ENCODE measurements around the gene PABPC1L2A.
"Not testable (repeated sequence)": the region's sequence is repeated elsewhere in the genome, so short reads cannot be mapped to it uniquely, and the experiment has no call there.

PABPC1L2A gene

GRCh38 chrX:73079024-73079562 is at the start of gene PABPC1L2A:
PABPC1L2A (minus strand) TSS chrX:73079512; CDS start chrX:73079386, 126 bp downstream.
- DNase-seq (ENCODE audit: low spot score); H3K36me3 Mint-ChIP-seq (ENCODE audit: low read depth); H3K27me3 Mint-ChIP-seq (ENCODE audit: low read depth); H3K9me3 Mint-ChIP-seq; H3K27ac Mint-ChIP-seq; H3K4me3 Mint-ChIP-seq; H3K4me1 Mint-ChIP-seq (ENCODE audit: low read depth): not testable (repeated sequence)

- peak overlapping the region; percentile 63 for H3K4me3 Mint-ChIP-seq
These were observed 48.5 kb upstream of the PABPC1L2A start for GRCh38 chrX:73127700-73128241.

GRCh38 chrX:73126240-73126639 is 46.9 kb upstream of the PABPC1L2A start:
- H3K36me3 Mint-ChIP-seq (ENCODE audit: low read depth), result no peaks in the 10 kb centered on the region
- H3K9me3 Mint-ChIP-seq, result no peaks in the 10 kb centered on the region
- H3K4me1 Mint-ChIP-seq (ENCODE audit: low read depth), result peaks cover 2% of the 10 kb centered on the region
- no peaks in the 10 kb centered on the region for H3K27me3 Mint-ChIP-seq (ENCODE audit: low read depth)
- no peak overlapping the region for H3K4me3 Mint-ChIP-seq
- no peak for DNase-seq (ENCODE audit: low spot score)
- H3K27ac Mint-ChIP-seq, result no peak overlapping the region

More at GRCh38 chrX:73127700-73128241, 48.5 kb upstream of the PABPC1L2A start:
- peaks cover 2% of the 10 kb centered on the region for H3K4me1 Mint-ChIP-seq (ENCODE audit: low read depth)
- H3K27me3 Mint-ChIP-seq (ENCODE audit: low read depth), result no peaks in the 10 kb centered on the region
- no peak overlapping the region for H3K27ac Mint-ChIP-seq
- H3K9me3 Mint-ChIP-seq, result no peaks in the 10 kb centered on the region
- no peaks in the 10 kb centered on the region for H3K36me3 Mint-ChIP-seq (ENCODE audit: low read depth)
- peak; percentile 4 for DNase-seq (ENCODE audit: low spot score)

DNA sequence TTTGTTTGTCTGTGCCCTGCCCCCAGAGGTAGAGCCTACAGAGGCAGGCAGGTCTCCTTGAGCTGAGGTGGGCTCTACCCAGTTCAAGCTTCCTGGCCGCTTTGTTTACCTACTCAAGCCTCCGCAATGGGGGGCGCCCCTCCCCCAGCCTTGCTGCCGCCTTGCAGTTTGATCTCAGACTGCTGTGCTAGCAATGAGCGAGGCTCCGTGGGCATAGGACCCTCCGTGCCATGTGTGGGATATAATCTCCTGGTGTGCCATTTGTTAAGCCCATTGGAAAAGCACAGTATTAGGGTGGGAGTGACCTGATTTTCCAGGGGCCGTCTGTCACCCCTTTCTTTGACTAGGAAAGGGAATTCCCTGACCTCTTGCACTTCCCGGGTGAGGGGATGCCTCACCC is 20.2 kb upstream of the PABPC1L2A start:
- not testable (repeated sequence) for H3K27ac Mint-ChIP-seq; DNase-seq (ENCODE audit: low spot score); H3K4me3 Mint-ChIP-seq; H3K4me1 Mint-ChIP-seq (ENCODE audit: low read depth); H3K36me3 Mint-ChIP-seq (ENCODE audit: low read depth); H3K27me3 Mint-ChIP-seq (ENCODE audit: low read depth); H3K9me3 Mint-ChIP-seq

DNA sequence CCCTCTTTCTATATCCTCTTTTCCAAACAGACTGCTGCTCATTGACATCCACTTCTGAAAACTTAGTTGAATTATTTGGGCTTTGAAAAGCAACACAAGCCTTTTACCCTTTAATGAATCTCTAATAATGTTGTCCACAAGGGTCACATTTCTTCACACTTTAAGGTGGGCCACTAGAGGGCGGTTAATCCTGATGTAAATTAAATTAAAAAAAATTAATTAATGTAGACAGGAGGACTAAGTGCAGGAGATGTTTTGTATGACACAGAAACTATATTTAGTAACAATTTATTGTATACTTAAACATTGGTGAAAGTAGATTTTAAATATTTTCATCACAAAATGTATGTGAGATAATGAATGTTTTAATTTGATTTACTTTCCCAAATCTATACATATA is 7.5 kb upstream of the PABPC1L2A start:
- not testable (repeated sequence) for H3K4me1 Mint-ChIP-seq (ENCODE audit: low read depth); DNase-seq (ENCODE audit: low spot score); H3K27me3 Mint-ChIP-seq (ENCODE audit: low read depth); H3K9me3 Mint-ChIP-seq; H3K4me3 Mint-ChIP-seq; H3K36me3 Mint-ChIP-seq (ENCODE audit: low read depth); H3K27ac Mint-ChIP-seq

- not testable (repeated sequence) for DNase-seq (ENCODE audit: low spot score); H3K27me3 Mint-ChIP-seq (ENCODE audit: low read depth); H3K4me3 Mint-ChIP-seq; H3K27ac Mint-ChIP-seq; H3K4me1 Mint-ChIP-seq (ENCODE audit: low read depth); H3K9me3 Mint-ChIP-seq; H3K36me3 Mint-ChIP-seq (ENCODE audit: low read depth)
These were observed 572 bp upstream of the PABPC1L2A start for GRCh38 chrX:73079884-73080283.

- not testable (repeated sequence) for H3K4me1 Mint-ChIP-seq (ENCODE audit: low read depth); H3K27ac Mint-ChIP-seq; H3K27me3 Mint-ChIP-seq (ENCODE audit: low read depth); DNase-seq (ENCODE audit: low spot score); H3K4me3 Mint-ChIP-seq; H3K9me3 Mint-ChIP-seq; H3K36me3 Mint-ChIP-seq (ENCODE audit: low read depth)
These were observed 715 bp downstream of the PABPC1L2A start for GRCh38 chrX:73078597-73078996.

- Mint-ChIP-seq H3K27ac (no peak overlapping the region), H3K27me3 (ENCODE audit: low read depth) (peaks cover 9% of the 10 kb centered on the region), H3K36me3 (ENCODE audit: low read depth) (no peaks in the 10 kb centered on the region), H3K9me3 (no peaks in the 10 kb centered on the region), H3K4me3 (no peak overlapping the region), H3K4me1 (ENCODE audit: low read depth) (no peaks in the 10 kb centered on the region)
- DNase-seq (ENCODE audit: low spot score), result no peak
These were observed 2.5 kb downstream of the PABPC1L2A start for GRCh38 chrX:73076838-73077237.

- Mint-ChIP-seq H3K27ac (no peak overlapping the region), H3K27me3 (ENCODE audit: low read depth) (no peaks in the 10 kb centered on the region), H3K9me3 (peaks cover 4% of the 10 kb centered on the region), H3K4me3 (no peak overlapping the region), H3K4me1 (ENCODE audit: low read depth) (no peaks in the 10 kb centered on the region), H3K36me3 (ENCODE audit: low read depth) (no peaks in the 10 kb centered on the region)
- no peak for DNase-seq (ENCODE audit: low spot score)
These were observed 9.8 kb downstream of the PABPC1L2A start for GRCh38 chrX:73069365-73070035.

DNA sequence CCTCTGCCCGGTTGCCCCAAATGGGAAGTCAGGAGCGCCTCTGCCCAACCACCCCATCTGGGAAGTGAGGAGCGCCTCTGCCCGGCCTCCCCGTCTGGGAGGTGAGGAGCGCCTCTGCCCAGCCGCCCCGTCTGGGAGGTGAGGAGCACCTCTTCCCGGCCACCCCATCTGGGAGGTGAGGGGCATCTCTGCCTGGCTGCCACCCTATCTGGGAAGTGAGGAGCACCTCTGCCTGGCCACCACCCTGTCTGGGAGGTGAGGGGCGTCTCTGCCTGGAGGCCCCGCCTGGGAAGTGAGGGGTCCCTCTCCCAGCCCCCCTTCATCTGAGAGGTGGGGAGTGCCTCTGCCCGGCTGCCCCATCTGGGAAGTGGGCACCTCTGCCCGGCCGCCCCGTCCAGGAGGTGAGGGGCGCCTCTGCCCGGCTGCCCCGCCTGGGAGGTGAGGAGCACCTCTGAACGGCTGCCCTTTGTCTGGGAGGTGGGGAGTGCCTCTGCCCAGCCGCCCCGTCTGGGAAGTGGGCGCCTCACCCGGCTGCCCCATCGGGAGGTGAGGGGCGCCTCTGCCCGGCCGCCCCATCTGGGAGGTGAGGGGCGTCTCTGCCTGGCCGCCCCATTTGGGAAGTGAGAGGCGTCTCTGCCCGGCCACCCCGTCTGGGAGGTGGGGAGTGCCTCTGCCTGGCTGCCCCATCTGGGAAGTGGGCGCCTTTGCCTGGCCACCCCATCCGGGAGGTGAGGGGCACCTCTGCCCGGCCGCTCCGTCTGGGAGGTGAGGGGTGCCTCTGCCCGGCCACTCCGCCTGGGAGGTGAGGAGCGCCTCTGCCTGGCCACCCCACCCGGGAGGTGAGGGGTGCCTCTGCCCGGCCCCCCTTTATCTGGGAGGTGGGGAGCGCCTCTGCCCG is 10.6 kb downstream of the PABPC1L2A start:
- no peaks in the 10 kb centered on the region for H3K36me3 Mint-ChIP-seq (ENCODE audit: low read depth)
- no peak overlapping the region for H3K27ac Mint-ChIP-seq
- H3K27me3 Mint-ChIP-seq (ENCODE audit: low read depth), result no peaks in the 10 kb centered on the region
- H3K4me3 Mint-ChIP-seq, result no peak overlapping the region
- peaks cover 4% of the 10 kb centered on the region for H3K9me3 Mint-ChIP-seq
- H3K4me1 Mint-ChIP-seq (ENCODE audit: low read depth), result no peaks in the 10 kb centered on the region
- DNase-seq (ENCODE audit: low spot score), result no peak

- not testable (repeated sequence) for H3K4me1 Mint-ChIP-seq (ENCODE audit: low read depth); H3K27ac Mint-ChIP-seq; H3K27me3 Mint-ChIP-seq (ENCODE audit: low read depth); DNase-seq (ENCODE audit: low spot score); H3K36me3 Mint-ChIP-seq (ENCODE audit: low read depth); H3K4me3 Mint-ChIP-seq; H3K9me3 Mint-ChIP-seq
These were observed 11.4 kb downstream of the PABPC1L2A start for GRCh38 chrX:73067761-73068466.

DNA sequence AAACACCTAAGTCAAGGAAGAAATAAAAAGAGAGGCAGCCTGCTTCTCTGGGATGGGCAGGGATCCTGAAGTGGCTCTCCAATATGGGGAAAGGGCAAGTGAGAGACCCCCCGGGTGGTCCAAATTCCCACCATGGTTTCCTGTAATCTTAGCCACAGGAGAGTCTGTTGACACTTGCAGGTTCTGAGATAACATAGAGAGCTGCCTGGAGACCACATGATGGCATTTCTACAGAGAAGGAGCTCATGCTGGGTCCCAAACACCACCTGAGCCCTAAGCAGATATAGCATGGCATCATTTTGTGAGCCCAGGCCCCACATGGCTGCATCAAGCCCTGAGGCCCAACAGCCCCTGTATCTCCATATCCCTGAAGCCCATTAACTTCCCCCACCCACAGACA is 50.4 kb downstream of the PABPC1L2A start:
- Mint-ChIP-seq H3K27me3 (ENCODE audit: low read depth) (no peaks in the 10 kb centered on the region), H3K4me3 (no peak overlapping the region), H3K4me1 (ENCODE audit: low read depth) (no peaks in the 10 kb centered on the region), H3K9me3 (no peaks in the 10 kb centered on the region), H3K27ac (no peak overlapping the region), H3K36me3 (ENCODE audit: low read depth) (no peaks in the 10 kb centered on the region)
- DNase-seq (ENCODE audit: low spot score), result no peak
